Fibroblast of villous mesenchyme (primary cell): ENCODE measurements around the gene NFIX. TPM values are rescaled to one million over a fixed set of nuclear protein-coding genes. Genes with fewer than 3 reads are reported as not detected.

Experiments
- DNase-seq: peaks from one replicate; pipeline ENCODE4 v3.0.0-alpha.2; 2010; ENCODE audit warnings: low read depth
- H3K4me3 ChIP-seq: 2 replicates; pipeline ENCODE4 v1.5.1; 2011; ENCODE audit warnings: low read depth, mild to moderate bottlenecking, low read length
- total RNA-seq: library from RNA; depleted of rRNA; stranded (reverse); fragments of >200 nt; gene quantifications from 2 replicates; pipeline ENCODE4 v1.2.3, GENCODE V29; 2012
- TF ChIP-seq, protein P1 (sequence below): IDR thresholded peaks from 2 replicates; pipeline ENCODE4 v1.5.1; 2012; ENCODE audit warnings: low read depth, mild to moderate bottlenecking, low read length; ENCODE audit not compliant: insufficient read depth

NFIX gene
- total RNA-seq, 1 donor: 30.2 TPM

DNA sequence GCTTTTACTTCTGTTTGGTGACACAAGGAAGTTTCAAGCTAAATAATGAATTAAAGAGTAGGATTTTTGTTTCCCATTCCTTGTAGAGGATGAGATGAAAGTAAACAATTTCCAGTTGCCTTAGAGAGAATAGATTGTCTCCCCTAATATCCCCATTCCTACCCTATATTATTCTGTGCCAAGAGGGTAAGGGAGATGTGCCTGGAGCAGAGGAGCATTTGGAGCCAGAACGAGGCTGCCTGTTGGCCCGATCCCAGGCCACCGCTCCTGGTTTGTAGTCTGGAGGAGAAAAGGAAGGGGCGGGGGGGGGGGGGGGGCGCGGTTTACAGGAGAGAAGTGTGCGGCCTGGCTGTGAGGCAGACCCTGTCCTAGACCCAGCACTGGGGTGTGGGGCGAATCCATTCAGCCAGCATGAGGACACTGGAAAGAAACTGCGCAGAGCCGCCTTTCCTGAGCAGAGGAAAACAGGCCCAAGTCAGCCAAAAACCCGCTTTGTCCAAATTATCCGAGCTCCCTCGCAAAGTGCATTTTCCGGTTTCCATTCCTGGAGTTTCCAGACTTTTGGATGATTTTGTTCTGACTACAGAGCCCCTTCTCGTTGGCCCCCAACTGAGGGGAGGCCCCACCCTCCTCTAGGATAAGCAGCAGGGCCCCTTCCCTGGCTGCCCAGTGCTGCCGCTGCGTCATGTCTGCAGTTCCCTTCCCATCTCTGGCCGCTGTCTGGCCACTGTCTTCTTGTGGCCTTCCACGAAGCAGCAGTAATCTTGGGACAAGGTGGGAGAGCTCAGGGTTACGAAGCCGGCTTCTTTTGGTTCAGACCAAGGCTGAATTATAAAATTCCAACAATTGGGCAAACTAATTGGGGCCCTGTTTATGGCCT, 23.0 kb downstream of the NFIX start:
- H3K4me3 ChIP-seq: no peak overlapping the region
- peak; percentile 70 for DNase-seq
- TF ChIP-seq, protein P1, sequence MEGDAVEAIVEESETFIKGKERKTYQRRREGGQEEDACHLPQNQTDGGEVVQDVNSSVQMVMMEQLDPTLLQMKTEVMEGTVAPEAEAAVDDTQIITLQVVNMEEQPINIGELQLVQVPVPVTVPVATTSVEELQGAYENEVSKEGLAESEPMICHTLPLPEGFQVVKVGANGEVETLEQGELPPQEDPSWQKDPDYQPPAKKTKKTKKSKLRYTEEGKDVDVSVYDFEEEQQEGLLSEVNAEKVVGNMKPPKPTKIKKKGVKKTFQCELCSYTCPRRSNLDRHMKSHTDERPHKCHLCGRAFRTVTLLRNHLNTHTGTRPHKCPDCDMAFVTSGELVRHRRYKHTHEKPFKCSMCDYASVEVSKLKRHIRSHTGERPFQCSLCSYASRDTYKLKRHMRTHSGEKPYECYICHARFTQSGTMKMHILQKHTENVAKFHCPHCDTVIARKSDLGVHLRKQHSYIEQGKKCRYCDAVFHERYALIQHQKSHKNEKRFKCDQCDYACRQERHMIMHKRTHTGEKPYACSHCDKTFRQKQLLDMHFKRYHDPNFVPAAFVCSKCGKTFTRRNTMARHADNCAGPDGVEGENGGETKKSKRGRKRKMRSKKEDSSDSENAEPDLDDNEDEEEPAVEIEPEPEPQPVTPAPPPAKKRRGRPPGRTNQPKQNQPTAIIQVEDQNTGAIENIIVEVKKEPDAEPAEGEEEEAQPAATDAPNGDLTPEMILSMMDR: no peak

DNA sequence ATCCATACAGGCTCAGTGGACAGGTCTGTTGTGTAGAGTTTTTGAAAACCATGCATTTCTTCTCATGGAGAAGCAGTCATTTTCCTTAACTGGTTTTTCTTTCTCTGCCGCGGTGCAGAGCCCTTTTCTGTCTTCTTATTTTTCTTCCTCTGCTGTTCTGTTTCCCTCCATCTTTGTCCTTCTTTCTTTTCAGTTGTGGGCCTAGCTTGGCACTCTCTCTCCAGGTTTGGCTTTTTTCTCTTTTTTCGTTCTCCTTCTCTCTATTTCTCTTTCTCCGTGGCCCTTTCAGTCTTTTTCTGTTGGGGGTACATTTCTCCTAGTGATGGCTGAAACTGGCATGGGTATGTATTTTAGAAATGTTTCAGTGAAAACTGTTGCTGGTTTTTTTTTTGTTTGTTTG, 24.1 kb downstream of the NFIX start:
- TF ChIP-seq, protein P1: no peak
- no peak for DNase-seq
- H3K4me3 ChIP-seq: no peak overlapping the region

DNA sequence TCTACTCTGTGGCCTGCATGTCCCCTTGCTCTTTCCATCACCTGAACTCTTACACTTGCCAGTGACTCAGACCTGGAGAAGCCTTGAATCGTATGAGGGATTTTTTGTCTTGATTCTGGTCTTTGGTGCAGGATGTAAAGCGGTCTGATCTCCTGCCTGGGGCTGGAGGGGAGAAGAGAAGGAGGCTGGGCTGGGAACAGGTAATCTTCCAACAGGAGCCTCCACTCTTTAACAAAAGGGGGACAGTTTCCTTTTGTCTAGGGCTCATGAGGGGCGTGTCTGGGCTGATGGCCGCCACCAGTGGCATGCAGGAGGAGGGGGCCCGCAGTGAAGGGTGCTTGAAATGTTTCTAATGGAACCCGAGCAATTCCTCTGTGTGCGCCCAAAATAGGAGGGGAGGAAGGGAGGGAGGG, 24.7 kb downstream of the NFIX start:
- H3K4me3 ChIP-seq: no peak overlapping the region
- no peak for DNase-seq
- TF ChIP-seq, protein P1: no peak

DNA sequence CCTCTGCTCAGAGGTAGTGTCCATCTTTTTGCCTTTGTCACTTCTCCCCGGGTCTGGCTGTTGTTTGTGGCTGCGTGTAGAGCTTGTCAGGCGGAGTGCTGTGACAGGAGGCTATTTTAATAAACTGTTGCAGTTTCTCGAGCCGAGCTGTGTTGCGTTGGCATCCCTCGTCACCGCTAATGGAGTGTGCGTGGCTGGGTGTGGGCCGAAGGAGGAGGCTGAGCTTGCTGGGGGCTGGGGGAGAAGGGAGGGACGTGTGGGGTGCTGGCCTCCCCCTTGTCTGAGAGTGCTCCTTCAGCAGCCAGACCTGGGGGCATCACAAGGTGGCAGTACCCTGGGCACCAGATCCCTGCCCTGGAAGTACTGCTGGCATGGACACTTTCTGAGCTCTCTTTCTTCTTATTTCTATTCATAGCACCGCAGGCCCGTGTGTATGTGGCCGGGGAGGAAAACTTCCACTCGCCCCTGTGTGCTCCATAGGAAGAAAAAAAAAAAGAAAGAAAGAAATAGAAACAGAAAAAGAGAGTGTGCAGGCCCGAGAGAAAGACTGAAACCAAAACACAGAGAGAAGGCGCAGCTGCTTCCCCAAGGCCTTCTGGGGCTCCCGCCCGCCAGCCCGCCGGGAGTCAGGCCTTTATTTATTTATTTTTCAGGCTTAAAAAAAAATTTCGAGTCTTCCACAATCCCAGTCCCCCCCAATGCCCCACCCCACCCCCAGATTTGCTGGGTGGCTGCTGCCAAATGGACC, 27.0 kb downstream of the NFIX start:
- TF ChIP-seq, protein P1: no peak
- H3K4me3 ChIP-seq: peak overlapping the region; percentile 67
- peak; percentile 70 for DNase-seq

DNA sequence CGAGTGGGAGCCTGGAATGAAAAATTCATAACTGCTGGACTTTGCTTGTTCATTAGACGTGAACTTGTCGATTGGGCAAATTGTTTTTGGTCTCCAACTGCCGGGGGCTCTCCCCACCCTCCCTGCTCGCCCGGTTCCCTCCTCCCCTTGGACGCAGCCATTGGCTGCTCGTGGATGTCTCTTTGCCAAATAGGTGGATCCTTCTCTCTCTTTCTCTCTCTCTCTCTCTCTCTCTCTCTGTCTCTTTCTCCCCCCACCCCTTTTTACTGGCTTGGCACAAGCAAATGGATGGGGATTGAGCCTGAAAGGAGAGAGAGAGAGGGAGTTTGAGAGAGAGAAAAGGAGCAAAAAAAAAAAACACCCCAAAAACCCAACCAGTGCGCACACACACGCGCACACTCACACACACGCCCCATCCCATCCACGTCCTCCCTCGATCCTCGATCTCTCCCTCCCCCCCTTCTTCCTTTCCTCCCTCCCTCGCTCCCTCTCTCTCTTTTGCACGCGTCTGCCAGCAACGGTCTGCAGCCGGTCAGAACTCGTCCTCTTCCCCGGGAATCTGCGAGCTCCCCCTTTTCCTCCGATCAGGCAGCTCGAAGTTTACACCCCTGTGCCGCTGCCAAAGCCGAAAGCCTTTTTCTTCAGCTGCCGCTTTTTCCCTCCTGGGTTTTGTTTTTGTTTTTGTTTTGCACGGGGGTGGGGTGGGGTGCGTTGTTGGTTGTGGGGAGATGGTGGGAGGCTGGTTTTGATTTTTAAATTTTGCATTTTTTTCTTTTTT, 27.8 kb downstream of the NFIX start:
- DNase-seq: peak; percentile 97
- H3K4me3 ChIP-seq: peak overlapping the region; percentile 67
- TF ChIP-seq, protein P1: no peak

DNA sequence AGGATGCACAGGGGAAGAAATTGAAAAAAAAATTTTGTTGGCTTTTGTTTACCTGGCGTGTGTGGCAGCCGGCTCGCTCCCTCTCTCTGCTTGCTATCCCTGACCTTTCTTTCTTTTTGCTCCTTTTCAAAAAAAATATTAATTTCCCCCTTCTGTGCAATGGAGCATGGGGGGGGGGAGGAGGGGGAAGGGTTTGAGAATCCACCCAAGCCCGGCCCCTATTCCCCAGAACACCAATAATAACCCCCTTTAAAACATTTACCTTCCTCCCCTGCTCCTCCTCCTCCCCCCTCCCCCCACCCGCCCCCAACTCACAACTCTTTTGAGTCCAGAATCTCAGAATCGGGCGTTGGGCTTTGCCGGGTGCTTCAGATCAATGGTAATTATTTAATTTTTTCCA, 28.4 kb downstream of the NFIX start:
- TF ChIP-seq, protein P1: no peak
- peak overlapping the region; percentile 67 for H3K4me3 ChIP-seq
- DNase-seq: no peak
